Uterus (tissue), 4 donors: ENCODE data around the gene SMARCA2. TPM values are rescaled to one million over a fixed set of nuclear protein-coding genes. Genes with fewer than 3 reads are reported as not detected.

ENCODE experiments used
- DNase-seq, 2 donors: peaks; one replicate each; pipeline ENCODE4 v3.0.0-alpha.2; 2019 to 2020
- H3K27ac ChIP-seq, 2 donors: fragments of 200-600 bp; sonication (generic); 1 replicate in 1 of 2; 2 replicates in 1 of 2; pipeline ENCODE4 v1.5.1; 2016 to 2018
- H3K27me3 ChIP-seq, 2 donors: fragments of 200-600 bp; sonication (generic); one replicate each; pipeline ENCODE4 v1.5.1; 2018 to 2019; ENCODE audit warnings: control low read depth in 1 of 2
- H3K36me3 ChIP-seq, 2 donors: fragments of 200-600 bp; sonication (generic); one replicate each; pipeline ENCODE4 v1.5.1; 2019; ENCODE audit warnings: control low read depth in 1 of 2
- H3K4me1 ChIP-seq, 2 donors: fragments of 200-600 bp; sonication (generic); one replicate each; pipeline ENCODE4 v1.5.1; 2018 to 2019; ENCODE audit warnings: control low read depth in 1 of 2
- H3K4me3 ChIP-seq, 2 donors: fragments of 200-600 bp; sonication (generic); 1 replicate in 1 of 2; 2 replicates in 1 of 2; pipeline ENCODE4 v1.5.1; 2018 to 2019; ENCODE audit warnings: mild to moderate bottlenecking in 1 of 2
- H3K9me3 ChIP-seq, 2 donors: fragments of 200-600 bp; sonication (generic); one replicate each; pipeline ENCODE4 v1.5.1; 2019; ENCODE audit warnings: control low read depth in 1 of 2
- POLR2A ChIP-seq, 2 donors: fragments of 450-650 bp; IDR thresholded peaks; one replicate each; pipeline ENCODE4 v1.6.1; 2016; ENCODE audit warnings: antibody characterized with exemption in 2 of 2, mild to moderate bottlenecking in 1 of 2, moderate library complexity in 1 of 2
- intact Hi-C: fragments of 100-400 bp; cut with DNase I; formaldehyde crosslinking; loops from one replicate; pipeline ENCODE4 v1.15.1; 2023; ENCODE audit warnings: low total_unique reads
- total RNA-seq, 4 donors: library from RNA; depleted of rRNA in 3 of 4; stranded (reverse); fragments of >200 nt in 3 of 4; gene quantifications; one replicate each; pipeline versions ENCODE4 v1.1.0 to v1.2.4, GENCODE V29; 2014 to 2023
- TF ChIP-seq, protein P1 (sequence below), 4 experiments: fragments of 200-600 bp in 2 of 4; fragments of 450-650 bp in 2 of 4; sonication (generic) in 2 of 4; IDR thresholded peaks; one replicate each; pipeline ENCODE4 v1.5.1; 2016 to 2019; ENCODE audit warnings: antibody characterized with exemption in 4 of 4, mild to moderate bottlenecking in 2 of 4, moderate library complexity in 1 of 4
- donor health status: DM: yes; HTN: yes; CAD: no.

SMARCA2 gene
- total RNA-seq, 4 donors from 2014 or later, result 51.7 to 251 (median 214) TPM

- no peaks in the 10 kb centered on the region for H3K27me3 ChIP-seq
- H3K4me3 ChIP-seq, result no peak overlapping the region
- H3K9me3 ChIP-seq, result no peaks in the 10 kb centered on the region
- H3K27ac ChIP-seq, result no peak overlapping the region
- no peaks in the 10 kb centered on the region for H3K4me1 ChIP-seq
- TF ChIP-seq, protein P1, sequence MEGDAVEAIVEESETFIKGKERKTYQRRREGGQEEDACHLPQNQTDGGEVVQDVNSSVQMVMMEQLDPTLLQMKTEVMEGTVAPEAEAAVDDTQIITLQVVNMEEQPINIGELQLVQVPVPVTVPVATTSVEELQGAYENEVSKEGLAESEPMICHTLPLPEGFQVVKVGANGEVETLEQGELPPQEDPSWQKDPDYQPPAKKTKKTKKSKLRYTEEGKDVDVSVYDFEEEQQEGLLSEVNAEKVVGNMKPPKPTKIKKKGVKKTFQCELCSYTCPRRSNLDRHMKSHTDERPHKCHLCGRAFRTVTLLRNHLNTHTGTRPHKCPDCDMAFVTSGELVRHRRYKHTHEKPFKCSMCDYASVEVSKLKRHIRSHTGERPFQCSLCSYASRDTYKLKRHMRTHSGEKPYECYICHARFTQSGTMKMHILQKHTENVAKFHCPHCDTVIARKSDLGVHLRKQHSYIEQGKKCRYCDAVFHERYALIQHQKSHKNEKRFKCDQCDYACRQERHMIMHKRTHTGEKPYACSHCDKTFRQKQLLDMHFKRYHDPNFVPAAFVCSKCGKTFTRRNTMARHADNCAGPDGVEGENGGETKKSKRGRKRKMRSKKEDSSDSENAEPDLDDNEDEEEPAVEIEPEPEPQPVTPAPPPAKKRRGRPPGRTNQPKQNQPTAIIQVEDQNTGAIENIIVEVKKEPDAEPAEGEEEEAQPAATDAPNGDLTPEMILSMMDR (IDR thresholded peaks at IDR 0.05), result no peak
- no peak for TF ChIP-seq POLR2A (IDR thresholded peaks at IDR 0.05)
- H3K36me3 ChIP-seq, result no peaks in the 10 kb centered on the region
- DNase-seq, result no peak
- intact Hi-C loops, result no loop called here
Observed at GRCh38 chr9:1997646-1998045, 17.5 kb upstream of the SMARCA2 start.

- Histone ChIP-seq H3K27me3 (no peaks in the 10 kb centered on the region), H3K36me3 (no peaks in the 10 kb centered on the region), H3K9me3 (no peaks in the 10 kb centered on the region), H3K4me3 (no peak overlapping the region), H3K4me1 (no peaks in the 10 kb centered on the region), H3K27ac (no peak overlapping the region)
- TF ChIP-seq POLR2A (IDR thresholded peaks at IDR 0.05), result no peak
- intact Hi-C loops, result no loop called here
- no peak for DNase-seq
Observed at GRCh38 chr9:1998111-1998510, 17.0 kb upstream of the SMARCA2 start.

- no peaks in the 10 kb centered on the region for H3K36me3 ChIP-seq
- no peaks in the 10 kb centered on the region for H3K4me1 ChIP-seq
- H3K9me3 ChIP-seq, result no peaks in the 10 kb centered on the region
- H3K27ac ChIP-seq, result no peak overlapping the region
- intact Hi-C loops, result no loop called here
- H3K4me3 ChIP-seq, result no peak overlapping the region
- TF ChIP-seq POLR2A (IDR thresholded peaks at IDR 0.05), result no peak
- TF ChIP-seq, protein P1 (IDR thresholded peaks at IDR 0.05), result no peak
- no peak for DNase-seq
- H3K27me3 ChIP-seq, result no peaks in the 10 kb centered on the region
Observed at GRCh38 chr9:2000314-2000713, 14.8 kb upstream of the SMARCA2 start.

DNA sequence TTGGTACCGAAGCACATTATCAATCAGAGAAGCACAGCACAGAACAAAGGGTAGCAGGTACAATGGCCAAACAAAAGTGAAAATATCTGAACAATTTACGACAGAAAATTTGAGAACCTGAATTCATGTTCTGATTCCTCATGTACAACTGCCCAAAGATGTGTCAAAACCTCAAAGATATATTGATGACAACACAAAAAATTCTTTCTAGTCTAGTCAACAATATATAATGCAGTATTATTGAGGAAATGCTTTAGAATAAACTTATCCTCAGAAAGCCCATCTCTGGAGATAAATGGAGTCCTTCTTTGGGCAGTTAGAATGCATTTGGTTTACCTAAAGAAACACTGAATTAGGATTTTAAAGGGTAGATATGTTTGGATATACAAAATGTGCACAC is 6.8 kb upstream of the SMARCA2 start:
- Histone ChIP-seq H3K27ac (no peak overlapping the region), H3K4me3 (no peak overlapping the region), H3K9me3 (no peaks in the 10 kb centered on the region), H3K4me1 (peaks cover 0 to under 1% of the 10 kb centered on the region in 2 donors), H3K27me3 (no peaks in the 10 kb centered on the region), H3K36me3 (no peaks in the 10 kb centered on the region)
- intact Hi-C loops, result no loop called here
- no peak for DNase-seq
- no peak for TF ChIP-seq POLR2A (IDR thresholded peaks at IDR 0.05)
- TF ChIP-seq, protein P1 (IDR thresholded peaks at IDR 0.05), result no peak

DNA sequence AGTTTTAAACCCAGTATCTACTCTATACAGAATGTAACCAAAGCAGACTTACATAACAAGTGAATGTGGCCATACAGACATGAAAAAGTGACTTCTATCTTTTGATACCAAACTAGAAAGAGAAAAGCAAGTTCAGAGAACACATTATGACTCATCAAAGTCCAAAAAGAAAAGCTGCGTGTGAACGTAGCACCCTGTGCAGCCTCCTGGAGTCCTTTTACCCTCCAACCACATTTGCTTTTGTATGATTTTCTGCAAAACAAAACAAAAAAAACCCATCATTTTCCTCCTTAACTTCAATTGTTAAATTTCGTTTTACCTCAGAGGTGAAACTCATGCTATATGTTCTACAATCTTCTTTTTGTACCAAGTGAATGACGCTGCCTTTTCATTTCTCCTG is 2.8 kb upstream of the SMARCA2 start:
- H3K27ac ChIP-seq, result no peak overlapping the region
- H3K36me3 ChIP-seq, result no peaks in the 10 kb centered on the region
- H3K4me3 ChIP-seq, result no peak overlapping the region
- intact Hi-C loops, result no loop called here
- H3K27me3 ChIP-seq, result no peaks in the 10 kb centered on the region
- TF ChIP-seq POLR2A (IDR thresholded peaks at IDR 0.05), result no peak
- TF ChIP-seq, protein P1 (IDR thresholded peaks at IDR 0.05), result no peak
- H3K4me1 ChIP-seq, result peaks cover 0 to 4% of the 10 kb centered on the region in 2 donors
- no peak for DNase-seq
- H3K9me3 ChIP-seq, result no peaks in the 10 kb centered on the region
